Tibial nerve (tissue), 4 donors: Measurements from ENCODE around the gene SLC25A41.

Source experiments
- CTCF ChIP-seq, 5 experiments: fragments of 200-600 bp in 3 of 5; fragments of 450-650 bp in 2 of 5; sonication (generic) in 3 of 5; IDR thresholded peaks; one replicate each; pipeline ENCODE4 v1.5.1; 2016 to 2019; ENCODE audit warnings: antibody characterized with exemption in 5 of 5, mild to moderate bottlenecking in 3 of 5, moderate library complexity in 2 of 5
- EP300 ChIP-seq, 2 donors: sonication (generic); formaldehyde crosslinking; IDR thresholded peaks; one replicate each; pipeline ENCODE4 v1.6.1; 2017; ENCODE audit warnings: antibody characterized with exemption in 2 of 2, mild to moderate bottlenecking in 1 of 2
- POLR2A ChIP-seq, 2 donors: fragments of 450-650 bp; IDR thresholded peaks; one replicate each; pipeline ENCODE4 v1.6.1; 2017; ENCODE audit warnings: antibody characterized with exemption in 2 of 2, mild to moderate bottlenecking in 2 of 2, moderate library complexity in 2 of 2

- TF ChIP-seq EP300 (IDR thresholded peaks at IDR 0.05) = no peak
- TF ChIP-seq CTCF (IDR thresholded peaks at IDR 0.05) = no peak
- TF ChIP-seq POLR2A (IDR thresholded peaks at IDR 0.05) = no peak
Measured at GRCh38 chr19:6465006-6465405, 31.4 kb upstream of the SLC25A41 start.
